HEK293 (cell line): ENCODE results near the gene DNMBP.

Experiments used
- CTCF ChIA-PET: fragments of 350-600 bp; formaldehyde crosslinking; extraction: SDS; loops from one replicate; lab custom pipeline; 2021; ENCODE audit warnings: antibody characterized with exemption; lab: Yijun Ruan, JAX
- POLR2A ChIA-PET: fragments of 300-600 bp; formaldehyde crosslinking; extraction: SDS; loops from one replicate; lab custom pipeline; 2020; ENCODE audit warnings: antibody characterized with exemption, inconsistent platforms; lab: Yijun Ruan, JAX
- H3K27ac ChIP-seq: fragments of 200-500 bp; sonication (Bioruptor generic); 2 replicates; pipeline ENCODE4 v1.5.1; 2014; ENCODE audit warnings: low read depth, low read length, control low read depth, inconsistent platforms; ENCODE audit errors: extremely low read depth
- H3K36me3 ChIP-seq, 2 experiments: fragments of 200-500 bp in 1 of 2; sonication (Bioruptor generic) in 1 of 2; 1 replicate in 1 of 2; 2 replicates in 1 of 2; pipeline ENCODE4 v1.5.1; 2014 to 2017; ENCODE audit warnings: inconsistent platforms in 2 of 2, low read length in 2 of 2; ENCODE audit not compliant: control insufficient read depth in 2 of 2, insufficient read depth in 1 of 2
- H3K4me1 ChIP-seq: fragments of 200-500 bp; sonication (Bioruptor generic); 2 replicates; pipeline ENCODE4 v1.5.1; 2014; ENCODE audit warnings: mild to moderate bottlenecking, low read length, inconsistent platforms; ENCODE audit not compliant: control insufficient read depth, insufficient read depth
- H3K4me3 ChIP-seq: 2 replicates; pipeline ENCODE4 v1.5.1; 2011; ENCODE audit warnings: low read depth, mild to moderate bottlenecking, control low read depth, low read length, moderate library complexity
- H3K9me3 ChIP-seq: fragments of 200-500 bp; sonication (Bioruptor generic); 2 replicates; pipeline ENCODE4 v1.5.1; 2014; ENCODE audit warnings: low read depth, low read length, inconsistent platforms; ENCODE audit not compliant: control insufficient read depth, insufficient read depth
- BCL11A ChIP-seq: fragments of 450-650 bp; formaldehyde crosslinking; IDR thresholded peaks from 2 replicates; pipeline ENCODE4 v1.5.1; 2016; ENCODE audit warnings: low read depth, missing biosample characterization, missing genetic modification characterization
- FEZF1 ChIP-seq: fragments of 450-650 bp; formaldehyde crosslinking; IDR thresholded peaks from 2 replicates; pipeline ENCODE4 v1.5.1; 2016; ENCODE audit warnings: missing biosample characterization, missing genetic modification characterization
- GLIS2 ChIP-seq: fragments of 450-650 bp; formaldehyde crosslinking; IDR thresholded peaks from 2 replicates; pipeline ENCODE4 v1.5.1; 2016; ENCODE audit warnings: missing biosample characterization, missing genetic modification characterization
- MYNN ChIP-seq: fragments of 450-650 bp; formaldehyde crosslinking; IDR thresholded peaks from 2 replicates; pipeline ENCODE4 v1.5.1; 2016; ENCODE audit warnings: missing biosample characterization, missing genetic modification characterization, borderline replicate concordance
- PBX3 ChIP-seq: sonication (generic); formaldehyde crosslinking; IDR thresholded peaks from 2 replicates; pipeline ENCODE4 v1.8.1; 2022; ENCODE audit warnings: mild to moderate bottlenecking, moderate library complexity, missing genetic modification reagents
- TRIM28 ChIP-seq: IDR thresholded peaks from 2 replicates; pipeline ENCODE4 v1.6.1; 2011; ENCODE audit warnings: low read length, control low read depth, borderline replicate concordance
- ZBTB20 ChIP-seq: fragments of 450-650 bp; formaldehyde crosslinking; IDR thresholded peaks from 2 replicates; pipeline ENCODE4 v1.5.1; 2016; ENCODE audit warnings: missing biosample characterization, missing genetic modification characterization
- ZFP41 ChIP-seq: fragments of 450-650 bp; formaldehyde crosslinking; IDR thresholded peaks from 2 replicates; pipeline ENCODE4 v1.5.1; 2016; ENCODE audit warnings: missing biosample characterization, missing genetic modification characterization, borderline replicate concordance
- ZNF112 ChIP-seq: fragments of 450-650 bp; formaldehyde crosslinking; IDR thresholded peaks from 2 replicates; pipeline ENCODE4 v1.5.0; 2017; ENCODE audit warnings: missing biosample characterization, missing genetic modification characterization
- ZNF121 ChIP-seq: fragments of 450-650 bp; formaldehyde crosslinking; IDR thresholded peaks from 2 replicates; pipeline ENCODE4 v1.5.1; 2016; ENCODE audit warnings: missing biosample characterization, missing genetic modification characterization
- ZNF133 ChIP-seq: fragments of 450-650 bp; formaldehyde crosslinking; IDR thresholded peaks from 2 replicates; pipeline ENCODE4 v1.5.1; 2016; ENCODE audit warnings: missing biosample characterization, missing genetic modification characterization
- ZNF202 ChIP-seq: fragments of 450-650 bp; formaldehyde crosslinking; IDR thresholded peaks from 2 replicates; pipeline ENCODE4 v1.5.1; 2016; ENCODE audit warnings: missing biosample characterization, missing genetic modification characterization, borderline replicate concordance
- ZNF223 ChIP-seq: fragments of 450-650 bp; formaldehyde crosslinking; IDR thresholded peaks from 2 replicates; pipeline ENCODE4 v1.5.1; 2016; ENCODE audit warnings: missing biosample characterization, missing genetic modification characterization
- ZNF24 ChIP-seq: fragments of 450-650 bp; formaldehyde crosslinking; IDR thresholded peaks from 2 replicates; pipeline ENCODE4 v1.5.1; 2016; ENCODE audit warnings: missing biosample characterization, missing genetic modification characterization
- ZNF292 ChIP-seq: fragments of 450-650 bp; formaldehyde crosslinking; IDR thresholded peaks from 2 replicates; pipeline ENCODE4 v1.5.1; 2016; ENCODE audit warnings: low read depth, missing biosample characterization, missing genetic modification characterization, borderline replicate concordance
- ZNF335 ChIP-seq: fragments of 450-650 bp; formaldehyde crosslinking; conservative IDR thresholded peaks from 2 replicates; pipeline ENCODE4 v1.5.1; 2016; ENCODE audit warnings: missing biosample characterization, missing genetic modification characterization
- ZNF350 ChIP-seq: fragments of 450-650 bp; formaldehyde crosslinking; IDR thresholded peaks from 2 replicates; pipeline ENCODE4 v1.5.0; 2017; ENCODE audit warnings: missing biosample characterization, mild to moderate bottlenecking, missing genetic modification characterization
- ZNF416 ChIP-seq: fragments of 450-650 bp; formaldehyde crosslinking; IDR thresholded peaks from 2 replicates; pipeline ENCODE4 v1.5.1; 2016; ENCODE audit warnings: missing biosample characterization, missing genetic modification characterization
- ZNF510 ChIP-seq: fragments of 450-650 bp; formaldehyde crosslinking; IDR thresholded peaks from 2 replicates; pipeline ENCODE4 v1.5.1; 2018; ENCODE audit warnings: mild to moderate bottlenecking, missing genetic modification characterization, missing biosample characterization; ENCODE audit not compliant: insufficient replicate concordance
- ZNF513 ChIP-seq: fragments of 450-650 bp; IDR thresholded peaks from 2 replicates; pipeline ENCODE4 v1.5.1; 2018; ENCODE audit warnings: missing biosample characterization, missing genetic modification characterization
- ZNF658 ChIP-seq: fragments of 450-650 bp; formaldehyde crosslinking; IDR thresholded peaks from 2 replicates; pipeline ENCODE4; 2016; ENCODE audit warnings: missing biosample characterization, missing genetic modification characterization
- ZNF660 ChIP-seq: fragments of 450-650 bp; IDR thresholded peaks from 2 replicates; pipeline ENCODE4 v1.5.1; 2018; ENCODE audit warnings: missing biosample characterization, mild to moderate bottlenecking, missing genetic modification characterization
- ZNF664 ChIP-seq: fragments of 450-650 bp; formaldehyde crosslinking; IDR thresholded peaks from 2 replicates; pipeline ENCODE4 v1.5.1; 2016; ENCODE audit warnings: missing biosample characterization, missing genetic modification characterization
- ZNF768 ChIP-seq: fragments of 450-650 bp; formaldehyde crosslinking; IDR thresholded peaks from 2 replicates; pipeline ENCODE4 v1.5.1; 2018; ENCODE audit warnings: missing biosample characterization, mild to moderate bottlenecking, missing genetic modification characterization
- ZNF792 ChIP-seq: fragments of 450-650 bp; formaldehyde crosslinking; IDR thresholded peaks from 2 replicates; pipeline ENCODE4 v1.5.1; 2016; ENCODE audit warnings: missing biosample characterization, missing genetic modification characterization
- ZNF837 ChIP-seq: fragments of 450-650 bp; formaldehyde crosslinking; IDR thresholded peaks from 2 replicates; pipeline ENCODE4 v1.5.1; 2016; ENCODE audit warnings: missing biosample characterization, missing genetic modification characterization
- ZSCAN30 ChIP-seq: fragments of 450-650 bp; IDR thresholded peaks from 2 replicates; pipeline ENCODE4 v1.5.1; 2018; ENCODE audit warnings: missing biosample characterization, mild to moderate bottlenecking, missing genetic modification characterization, moderate library complexity
- TF ChIP-seq, protein P1 (sequence below): fragments of 450-650 bp; formaldehyde crosslinking; IDR thresholded peaks from 2 replicates; pipeline ENCODE4 v1.5.1; 2016; ENCODE audit warnings: missing biosample characterization, missing genetic modification characterization
- TF ChIP-seq, protein P2 (sequence below): fragments of 450-650 bp; formaldehyde crosslinking; IDR thresholded peaks from 2 replicates; pipeline ENCODE4 v1.5.1; 2016; ENCODE audit warnings: missing biosample characterization, missing genetic modification characterization

Gene DNMBP

DNA sequence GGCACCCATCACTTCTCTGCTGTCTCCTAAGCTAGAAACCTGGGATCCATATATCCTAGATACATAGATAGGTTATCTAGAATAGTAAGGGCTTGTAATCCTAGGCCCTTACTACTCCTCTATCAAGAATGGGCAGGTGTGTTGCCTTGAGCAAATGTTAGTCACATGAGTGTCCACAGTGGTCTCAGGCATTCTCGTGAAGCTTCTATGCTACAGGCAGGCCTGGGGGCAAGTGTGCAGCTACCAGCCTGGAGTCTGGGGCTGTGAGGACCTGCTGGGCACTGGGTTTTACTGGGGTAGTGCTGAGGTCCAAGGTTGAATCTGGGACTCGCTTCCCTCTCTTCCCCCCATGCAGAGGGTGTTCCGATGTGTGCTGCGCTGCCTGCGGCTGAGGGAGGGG, 135.9 kb downstream of the DNMBP start:
- H3K4me3 ChIP-seq: no peak overlapping the region
- peaks cover 2 to 28% of the 10 kb centered on the region in 2 experiments; a peak in 2 of 3 replicates for H3K36me3 ChIP-seq
- no peak for TF ChIP-seq ZNF513 (tag by site-specific recombination)
- TF ChIP-seq ZNF416 (tag by site-specific recombination): no peak
- no peak for TF ChIP-seq ZNF837 (tag by site-specific recombination)
- TF ChIP-seq TRIM28: no peak
- TF ChIP-seq ZNF664 (tag by site-specific recombination): no peak
- no peak for TF ChIP-seq ZNF660 (tag by site-specific recombination)
- TF ChIP-seq ZNF350: no peak
- TF ChIP-seq ZNF292 (tag by site-specific recombination): no peak
- ChIA-PET POLR2A (no interaction called here), CTCF (interaction anchor here (0.7 to 2.0 kb wide), 4 partner anchors 14 to 172 kb away, joined by 3 to 8 read pairs (median 3); no protein-coding TSS in a partner anchor)
- no peak overlapping the region for H3K27ac ChIP-seq
- H3K9me3 ChIP-seq: no peaks in the 10 kb centered on the region
- no peaks in the 10 kb centered on the region for H3K4me1 ChIP-seq

DNA sequence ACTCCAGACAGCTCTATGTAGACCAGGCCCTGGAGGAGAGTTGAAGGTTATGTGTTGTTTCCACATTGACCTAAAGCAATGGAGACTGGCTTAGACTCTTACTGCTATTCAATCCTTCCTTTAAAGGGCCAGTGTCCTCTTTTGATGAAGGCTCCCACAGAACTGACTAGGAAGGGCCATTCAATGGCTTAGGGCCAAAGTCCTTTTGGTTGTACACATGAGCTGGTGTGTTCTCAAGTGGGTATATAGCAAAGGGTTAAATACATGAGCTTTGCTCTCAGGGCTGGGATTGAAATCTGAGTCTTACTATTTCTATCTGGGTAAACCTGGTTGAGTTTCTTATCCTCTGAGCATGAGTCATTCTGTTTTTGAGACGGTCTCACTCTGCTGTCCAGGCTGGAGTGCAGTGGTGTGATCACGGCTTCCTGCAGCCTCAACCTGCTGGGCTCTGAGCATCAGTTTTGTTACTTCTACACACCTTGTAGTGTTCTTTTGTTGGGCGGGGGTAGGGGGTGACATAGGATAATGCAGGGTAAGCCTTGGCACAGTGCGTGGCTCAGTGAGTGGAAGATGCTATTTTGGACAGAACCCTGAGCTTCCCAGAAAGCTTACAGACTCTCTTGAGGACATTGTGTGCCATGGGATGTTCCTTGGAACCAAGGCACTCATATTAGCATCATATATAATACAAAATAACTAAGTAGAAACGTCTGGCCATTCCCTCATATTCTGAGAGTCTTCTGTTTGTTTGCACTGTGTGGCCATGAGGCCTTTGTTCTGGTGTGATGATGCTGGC, 137.2 kb downstream of the DNMBP start:
- no peaks in the 10 kb centered on the region for H3K4me1 ChIP-seq
- peaks cover 0 to 16% of the 10 kb centered on the region in 2 experiments; a peak in 2 of 3 replicates for H3K36me3 ChIP-seq
- no peak overlapping the region for H3K4me3 ChIP-seq
- TF ChIP-seq, protein P1, sequence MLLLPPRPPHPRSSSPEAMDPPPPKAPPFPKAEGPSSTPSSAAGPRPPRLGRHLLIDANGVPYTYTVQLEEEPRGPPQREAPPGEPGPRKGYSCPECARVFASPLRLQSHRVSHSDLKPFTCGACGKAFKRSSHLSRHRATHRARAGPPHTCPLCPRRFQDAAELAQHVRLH (tag by site-specific recombination): no peak
- TF ChIP-seq ZFP41 (no peak), ZSCAN30 (no peak), ZNF660 (tag by site-specific recombination) (no peak), ZNF24 (tag by site-specific recombination) (no peak), MYNN (tag by site-specific recombination) (no peak), ZNF112 (no peak), ZNF223 (tag by site-specific recombination) (no peak)
- TF ChIP-seq, all 188 proteins: peak for 0
- CTCF ChIA-PET: interaction anchor here (1.6 kb wide), 1 partner anchor 173 kb away, joined by 3 read pairs; no protein-coding TSS in a partner anchor
- POLR2A ChIA-PET: no interaction called here
- no peak overlapping the region for H3K27ac ChIP-seq
- H3K9me3 ChIP-seq: no peaks in the 10 kb centered on the region

- no peaks in the 10 kb centered on the region for H3K36me3 ChIP-seq
- H3K4me3 ChIP-seq: no peak overlapping the region
- ChIA-PET POLR2A (interaction anchor here (0.6 kb wide), 1 partner anchor 430 kb away, joined by 3 read pairs; no protein-coding TSS in a partner anchor), CTCF (interaction anchor here (0.7 to 1.3 kb wide), 4 partner anchors 17 to 176 kb away, joined by 3 to 4 read pairs (median 4); no protein-coding TSS in a partner anchor)
- H3K4me1 ChIP-seq: no peaks in the 10 kb centered on the region
- H3K27ac ChIP-seq: no peak overlapping the region
- H3K9me3 ChIP-seq: no peaks in the 10 kb centered on the region
- TF ChIP-seq PBX3 (CRISPR knock-in tag): no peak
- TF ChIP-seq, protein P2, sequence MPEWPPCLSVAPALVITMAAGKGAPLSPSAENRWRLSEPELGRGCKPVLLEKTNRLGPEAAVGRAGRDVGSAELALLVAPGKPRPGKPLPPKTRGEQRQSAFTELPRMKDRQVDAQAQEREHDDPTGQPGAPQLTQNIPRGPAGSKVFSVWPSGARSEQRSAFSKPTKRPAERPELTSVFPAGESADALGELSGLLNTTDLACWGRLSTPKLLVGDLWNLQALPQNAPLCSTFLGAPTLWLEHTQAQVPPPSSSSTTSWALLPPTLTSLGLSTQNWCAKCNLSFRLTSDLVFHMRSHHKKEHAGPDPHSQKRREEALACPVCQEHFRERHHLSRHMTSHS (tag by site-specific recombination): no peak
- TF ChIP-seq ZNF658 (tag by site-specific recombination): no peak
- TF ChIP-seq ZNF510 (tag by site-specific recombination): no peak
- no peak for TF ChIP-seq FEZF1
- TF ChIP-seq ZBTB20 (tag by site-specific recombination): no peak
- no peak for TF ChIP-seq ZNF792
- TF ChIP-seq ZNF335 (tag by site-specific recombination): no peak
- TF ChIP-seq ZNF202 (tag by site-specific recombination): no peak
- no peak for TF ChIP-seq ZNF133 (tag by site-specific recombination)
- TF ChIP-seq ZNF768: no peak
- no peak for TF ChIP-seq ZNF121 (tag by site-specific recombination)
- no peak for TF ChIP-seq GLIS2 (tag by site-specific recombination)
- no peak for TF ChIP-seq BCL11A (tag by site-specific recombination)
Observed at GRCh38 chr10:99870123-99870730, 139.5 kb downstream of the DNMBP start.
